Measurements from ENCODE around the gene ABCB11.

DNA sequence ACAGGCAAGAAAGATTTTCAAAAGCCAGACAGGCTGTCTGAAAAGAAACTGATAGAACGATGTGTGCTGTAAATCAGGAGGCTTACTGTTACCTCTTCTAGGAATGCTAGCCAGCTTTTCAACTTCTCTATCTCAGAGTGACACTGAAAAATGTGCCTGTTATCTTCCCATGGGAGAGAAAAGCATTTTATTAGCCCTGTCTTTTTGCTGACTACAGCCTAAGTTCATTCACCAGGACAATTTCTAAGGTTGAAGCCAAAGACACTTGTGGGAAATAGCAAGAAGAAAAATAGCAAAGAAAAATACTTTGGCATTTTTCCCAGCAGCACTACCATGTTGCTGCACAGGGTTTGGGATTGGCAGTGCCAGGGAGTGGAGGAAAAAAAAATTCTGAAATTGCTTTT, 34.0 kb downstream of the ABCB11 start:
- TF ChIP-seq TARDBP (IDR thresholded peaks at IDR 0.05): no peak
- TF ChIP-seq FOXK2 (IDR thresholded peaks at IDR 0.05): no peak
- no peak for TF ChIP-seq HDGF (IDR thresholded peaks at IDR 0.05; ENCODE audit: borderline replicate concordance)
- no peak for TF ChIP-seq FOXM1 (IDR thresholded peaks at IDR 0.05; ENCODE audit: borderline replicate concordance)
- no peak for TF ChIP-seq SP1 (IDR thresholded peaks at IDR 0.05)

All from HEK293T (cell line).